GM12878 (cell line): Measurements from ENCODE around the gene CCDC68. TPM values are rescaled to one million over a fixed set of nuclear protein-coding genes. Genes with fewer than 3 reads are reported as not detected.

Source experiments
- ATAC-seq: fragments of 200-7000 bp; cut with Tn5 transposase; 3 replicates; pipeline ENCODE4 v1.9.1; 2020; ENCODE audit warnings: mild to moderate bottlenecking, moderate library complexity
- BruUV-seq: library from RNA; stranded (reverse); fragments of 400-500 nt; replicated peaks from 2 replicates; lab custom pipeline; 2021; lab: Mats Ljungman, UMichigan
- CTCF ChIA-PET: fragments of 300-600 bp; sonication (Branson Sonifier 250); formaldehyde crosslinking; extraction: SDS; loops from one replicate; lab custom pipeline; 2021; ENCODE audit warnings: inconsistent platforms; lab: Yijun Ruan, JAX
- POLR2A ChIA-PET: fragments of 350-600 bp; formaldehyde crosslinking; extraction: SDS; loops from one replicate; lab custom pipeline; 2021; ENCODE audit warnings: inconsistent platforms; lab: Charles Lee
- RAD21 ChIA-PET: fragments of 300-600 bp; sonication (Branson Sonifier 250); formaldehyde crosslinking; loops from one replicate; lab custom pipeline; 2023; ENCODE audit warnings: antibody characterized with exemption; ENCODE audit not compliant: unreplicated experiment; lab: Charles Lee
- SMC1A ChIA-PET: fragments of 300-600 bp; sonication (Branson Sonifier 250); formaldehyde crosslinking; loops from one replicate; lab custom pipeline; 2023; ENCODE audit not compliant: unreplicated experiment, uncharacterized antibody; lab: Charles Lee
- DNase-seq: peaks from one replicate; pipeline ENCODE4 v3.0.0-alpha.2; 2011; ENCODE audit warnings: low read depth, low spot score
- FAIRE-seq: peaks from 3 replicates; lab custom pipeline; 2011; peaks lifted over from hg19 to GRCh38; lab: Jason Lieb, UNC
- H2AFZ ChIP-seq: 2 replicates; pipeline ENCODE4 v1.6.0; 2011; ENCODE audit warnings: low read depth, low read length, control low read depth; ENCODE audit not compliant: control insufficient read depth
- H3K27ac ChIP-seq: 2 replicates; pipeline ENCODE4 v1.5.1; 2011; ENCODE audit warnings: control low read depth; ENCODE audit not compliant: control insufficient read depth, insufficient read depth
- H3K27me3 ChIP-seq, 2 experiments: replicated peaks in 1 of 2; 2 replicates each; pipeline versions ENCODE4 v1.6.0 to v1.6.1; 2011; ENCODE audit warnings: low read length in 1 of 2; ENCODE audit not compliant: control insufficient read depth in 2 of 2, insufficient read depth in 2 of 2
- H3K36me3 ChIP-seq, 2 experiments: 2 replicates each; pipeline ENCODE4 v1.5.1; 2011; ENCODE audit warnings: low read length in 1 of 2; ENCODE audit not compliant: control insufficient read depth in 2 of 2, insufficient read depth in 2 of 2
- H3K4me1 ChIP-seq: 2 replicates; pipeline ENCODE4 v1.6.1; 2011; ENCODE audit warnings: mild to moderate bottlenecking, low read length, moderate library complexity, mixed read lengths; ENCODE audit not compliant: control insufficient read depth, insufficient read depth
- H3K4me2 ChIP-seq: 2 replicates; pipeline ENCODE4 v1.6.0; 2011; ENCODE audit warnings: control low read depth; ENCODE audit not compliant: control insufficient read depth, insufficient read depth
- H3K4me3 ChIP-seq: fragments of 200-600 bp; sonication (generic); 2 replicates; pipeline ENCODE4 v1.5.1; 2016
- H3K79me2 ChIP-seq: 2 replicates; pipeline ENCODE4 v1.6.0; 2011; ENCODE audit warnings: low read length; ENCODE audit not compliant: control insufficient read depth, insufficient read depth
- H3K9ac ChIP-seq: 2 replicates; pipeline ENCODE4 v1.8.0; 2011; ENCODE audit warnings: low read length, control low read depth, mixed read lengths; ENCODE audit not compliant: control insufficient read depth, insufficient read depth
- H3K9me3 ChIP-seq: replicated peaks from 3 replicates; pipeline ENCODE4 v1.5.1; 2011; ENCODE audit warnings: mild to moderate bottlenecking, low read length; ENCODE audit not compliant: control insufficient read depth, insufficient read depth
- H4K20me1 ChIP-seq: 2 replicates; pipeline ENCODE4 v1.6.0; 2011; ENCODE audit not compliant: control insufficient read depth, insufficient read depth
- BHLHE40 ChIP-seq, 2 experiments: fragments of 450-650 bp in 1 of 2; IDR thresholded peaks; 2 replicates each; pipeline ENCODE4 v1.6.1; 2011 to 2017; ENCODE audit warnings: low read depth in 2 of 2, borderline replicate concordance in 1 of 2, improper control_type of control experiment in 1 of 2, low read length in 1 of 2, mild to moderate bottlenecking in 1 of 2
- CHD4 ChIP-seq: fragments of 200-600 bp; sonication (generic); IDR thresholded peaks from 2 replicates; pipeline ENCODE4 v1.6.1; 2016; ENCODE audit warnings: mild to moderate bottlenecking
- E2F8 ChIP-seq: fragments of 450-650 bp; IDR thresholded peaks from 2 replicates; pipeline ENCODE4 v1.6.1; 2018; ENCODE audit warnings: mild to moderate bottlenecking, low read depth, moderate library complexity; ENCODE audit not compliant: partially characterized antibody
- ETV6 ChIP-seq, 2 experiments: fragments of 450-650 bp in 1 of 2; IDR thresholded peaks in 1 of 2; conservative IDR thresholded peaks in 1 of 2; 2 replicates each; pipeline ENCODE4 v1.6.1; 2014; ENCODE audit warnings: antibody characterized with exemption in 1 of 2, borderline replicate concordance in 1 of 2, low read depth in 1 of 2, mild to moderate bottlenecking in 1 of 2, moderate library complexity in 1 of 2
- JUND ChIP-seq: IDR thresholded peaks from 2 replicates; pipeline ENCODE4 v1.6.1; 2012; ENCODE audit warnings: low read depth, mild to moderate bottlenecking, low read length, improper control_type of control experiment, moderate library complexity
- KLF5 ChIP-seq: fragments of 450-650 bp; IDR thresholded peaks from 2 replicates; pipeline ENCODE4 v1.6.1; 2014; ENCODE audit warnings: mild to moderate bottlenecking; ENCODE audit not compliant: partially characterized antibody
- MAX ChIP-seq: IDR thresholded peaks from 2 replicates; pipeline ENCODE4 v1.6.1; 2012; ENCODE audit warnings: low read depth, low read length, improper control_type of control experiment
- NFXL1 ChIP-seq: fragments of 450-650 bp; IDR thresholded peaks from 2 replicates; pipeline ENCODE4 v1.6.1; 2017; ENCODE audit warnings: antibody characterized with exemption, mild to moderate bottlenecking, borderline replicate concordance
- NR2F1 ChIP-seq: fragments of 450-650 bp; conservative IDR thresholded peaks from 2 replicates; pipeline ENCODE4 v1.6.1; 2017; ENCODE audit warnings: mild to moderate bottlenecking
- PAX5 ChIP-seq: IDR thresholded peaks from 2 replicates; pipeline ENCODE4 v1.6.1; 2011; ENCODE audit warnings: low read depth, low read length, borderline replicate concordance
- POLR2AphosphoS5 ChIP-seq: IDR thresholded peaks from 2 replicates; pipeline ENCODE4 v1.6.1; 2011; ENCODE audit warnings: mild to moderate bottlenecking, low read length, inconsistent platforms
- RCOR1 ChIP-seq: conservative IDR thresholded peaks from 2 replicates; pipeline ENCODE4 v1.6.1; 2012; ENCODE audit warnings: low read depth, low read length, improper control_type of control experiment
- RELB ChIP-seq: fragments of 450-650 bp; IDR thresholded peaks from 2 replicates; pipeline ENCODE4 v1.6.1; 2017; ENCODE audit warnings: low read depth, mild to moderate bottlenecking, moderate library complexity
- RUNX3 ChIP-seq: IDR thresholded peaks from 2 replicates; pipeline ENCODE4 v1.6.1; 2012; ENCODE audit warnings: low read length, inconsistent platforms
- SMARCA5 ChIP-seq: fragments of 450-650 bp; IDR thresholded peaks from 2 replicates; pipeline ENCODE4 v1.6.1; 2017; ENCODE audit warnings: mild to moderate bottlenecking
- SMC3 ChIP-seq: IDR thresholded peaks from 2 replicates; pipeline ENCODE4 v1.6.1; 2011; ENCODE audit warnings: low read length, improper control_type of control experiment, borderline replicate concordance
- STAT3 ChIP-seq: IDR thresholded peaks from 2 replicates; pipeline ENCODE4 v1.6.1; 2011; ENCODE audit warnings: low read depth, low read length, improper control_type of control experiment
- TAF1 ChIP-seq: IDR thresholded peaks from 2 replicates; pipeline ENCODE4 v1.6.1; 2011; ENCODE audit warnings: mild to moderate bottlenecking, low read depth, low read length, borderline replicate concordance
- TARDBP ChIP-seq: IDR thresholded peaks from 2 replicates; pipeline ENCODE4 v1.6.1; 2016; ENCODE audit warnings: borderline replicate concordance
- TCF12 ChIP-seq: IDR thresholded peaks from 2 replicates; pipeline ENCODE4 v1.6.1; 2011; ENCODE audit warnings: low read depth, mild to moderate bottlenecking, low read length
- WGBS: methylation state at CpG from one replicate; pipeline ENCODE4 v1.1.6; 2016; ENCODE audit warnings: low lambda C conversion rate; ENCODE audit not compliant: insufficient replicate concordance, insufficient coverage; ENCODE audit errors: missing lambda C conversion rate; 5-methylcytosine and 5-hydroxymethylcytosine counted together
- in situ Hi-C: fragments of 300-500 bp; cut with MboI; formaldehyde crosslinking; loops from 9 replicates; pipeline ENCODE4 v1.14.3; 2018; ENCODE audit warnings: mixed read lengths
- intact Hi-C: fragments of 100-400 bp; cut with micrococcal nuclease; formaldehyde crosslinking; loops from one replicate; pipeline ENCODE4 v1.14.2; 2022; ENCODE audit not compliant: unreplicated experiment
- polyA plus RNA-seq, 11 experiments: library from polyadenylated mRNA; depleted of rRNA in 4 of 11; unstranded in 6 of 11; stranded (reverse) in 5 of 11; fragments of >200 nt; fragmentation: Nextera tagmentation in 4 of 11; fragmentation: Illumina TruSeq in 1 of 11; extraction: Ambion mirVana in 4 of 11; extraction: Trizol in 1 of 11; gene quantifications; 1 replicate in 1 of 11; 2 replicates in 10 of 11; pipeline versions ENCODE4 v1.2.1 to v1.2.3, GENCODE V29; 2011 to 2016; ENCODE audit warnings: inconsistent platforms in 2 of 11, missing spikeins in 2 of 11, low read depth in 1 of 11
- total RNA-seq, 4 experiments: library from RNA; depleted of rRNA in 3 of 4; stranded (reverse); fragments of >200 nt in 3 of 4; fragmentation: Illumina TruSeq in 1 of 4; extraction: Trizol in 1 of 4; gene quantifications; 2 replicates each; pipeline versions ENCODE4 v1.2.1 to v1.2.3, GENCODE V29; 2013 to 2021

Gene CCDC68
- total and polyA plus RNA-seq, 10 of the 15 experiments (the other 5 are each of a cell fraction or from before 2014, with no cell fraction given), result 0.04 TPM; not detected in 9

GRCh38 chr18:54947091-54947490, 12.2 kb downstream of the CCDC68 start:
- in situ Hi-C loops (no loop called here), intact Hi-C loops (no loop called here)
- RAD21 ChIA-PET, result no interaction called here
- no TSS peak for BruUV-seq
- H3K4me2 ChIP-seq, result no peak overlapping the region
- ATAC-seq, result no peak
- WGBS, result 57% methylated on average over 1 of the region's 1 CpG
- no peaks in the 10 kb centered on the region for H3K27me3 ChIP-seq
- no peak for FAIRE-seq
- no peaks in the 10 kb centered on the region for H3K79me2 ChIP-seq
- no peak overlapping the region for H2AFZ ChIP-seq
- no peak overlapping the region for H3K4me3 ChIP-seq
- POLR2A ChIA-PET, result no interaction called here
- no peaks in the 10 kb centered on the region for H3K36me3 ChIP-seq
- H3K9me3 ChIP-seq, result no peaks in the 10 kb centered on the region
- DNase-seq, result no peak
- no peaks in the 10 kb centered on the region for H3K4me1 ChIP-seq
- SMC1A ChIA-PET, result no interaction called here
- H3K9ac ChIP-seq, result no peak overlapping the region
- CTCF ChIA-PET, result no interaction called here
- no peak overlapping the region for H3K27ac ChIP-seq
- TF ChIP-seq KLF5 (no peak), SMARCA5 (no peak), RELB (no peak), BHLHE40 (IDR thresholded peaks at IDR 0.05; ENCODE audit: borderline replicate concordance in 1 of 2, low read depth in 2 of 2, low read length in 1 of 2) (no peak), SMC3 (no peak), PAX5 (no peak), ETV6 (conservative IDR thresholded peaks at IDR 0.05 in 1 of 2, IDR thresholded peaks at IDR 0.05 in 1 of 2; ENCODE audit: borderline replicate concordance in 1 of 2, low read depth in 1 of 2) (no peak), STAT3 (no peak), JUND (no peak), CHD4 (no peak), NFXL1 (no peak), RCOR1 (no peak), TARDBP (no peak), POLR2AphosphoS5 (no peak), E2F8 (no peak), MAX (no peak), TCF12 (no peak), TAF1 (no peak), RUNX3 (no peak), NR2F1 (no peak)
- H4K20me1 ChIP-seq, result no peaks in the 10 kb centered on the region
